ENCODE results near the gene GNB5. TPM values are rescaled to one million over a fixed set of nuclear protein-coding genes. Genes with fewer than 3 reads are reported as not detected.
A peak's percentile ranks its signal among the peaks of the same experiment; 100 is the strongest.

Gene GNB5
- total RNA-seq, 2 donors from 2014 or later = 19.1 to 20.7 TPM

- 81 to 88% methylated on average over 3 to 9 of the region's 9 CpGs for WGBS, 2 experiments (ENCODE audit: insufficient coverage in 1 of 2, insufficient read length in 1 of 2)
- no peak overlapping the region for H3K4me3 ChIP-seq (ENCODE audit: low read length)
- peaks cover 4% of the 10 kb centered on the region for H3K9me3 ChIP-seq (ENCODE audit: control insufficient read depth, low read length)
- no peaks in the 10 kb centered on the region for H3K27me3 ChIP-seq (ENCODE audit: control insufficient read depth, insufficient read depth, low read length, poor library complexity, severe bottlenecking)
- no peak overlapping the region for H3K9ac ChIP-seq (ENCODE audit: extremely low read depth, low read length, poor library complexity, severe bottlenecking)
- no peak overlapping the region for H3K4me3 Mint-ChIP-seq
- peaks cover 17% of the 10 kb centered on the region for H3K4me1 Mint-ChIP-seq
- no peak for TF ChIP-seq CTCF (conservative IDR thresholded peaks at IDR 0.05)
- H3K27ac Mint-ChIP-seq = no peak overlapping the region
- peak; percentile 62 for DNase-seq
- peaks cover 22% of the 10 kb centered on the region for H3K36me3 Mint-ChIP-seq (ENCODE audit: low read depth)
- no peaks in the 10 kb centered on the region for H3K27me3 Mint-ChIP-seq (ENCODE audit: insufficient read depth)
- H3K4me1 ChIP-seq (ENCODE audit: control insufficient read depth, insufficient read depth, low read length) = peaks cover 8% of the 10 kb centered on the region
- H3K9me3 Mint-ChIP-seq = peaks cover 8% of the 10 kb centered on the region
- H3K36me3 ChIP-seq (ENCODE audit: control insufficient read depth, insufficient read depth, low read length) = peaks cover 3% of the 10 kb centered on the region
- no peak overlapping the region for H3K27ac ChIP-seq (ENCODE audit: low read depth, low read length)
These were observed 41.0 kb downstream of the GNB5 start for GRCh38 chr15:52150043-52150825.

- peaks cover 13% of the 10 kb centered on the region for H3K9me3 Mint-ChIP-seq
- peak; percentile 27 for DNase-seq
These were observed 42.8 kb downstream of the GNB5 start for GRCh38 chr15:52148403-52148802.

GRCh38 chr15:52146776-52147175, 44.4 kb downstream of the GNB5 start:
- 75 to 100% methylated on average over 1 to 3 of the region's 3 CpGs for WGBS, 2 experiments (ENCODE audit: insufficient coverage in 1 of 2, insufficient read length in 1 of 2)
- no peak overlapping the region for H3K27ac Mint-ChIP-seq
- Histone ChIP-seq H3K4me1 (ENCODE audit: control insufficient read depth, insufficient read depth, low read length) (peaks cover 8% of the 10 kb centered on the region), H3K9ac (ENCODE audit: extremely low read depth, low read length, poor library complexity, severe bottlenecking) (no peak overlapping the region), H3K4me3 (ENCODE audit: low read length) (no peak overlapping the region), H3K36me3 (ENCODE audit: control insufficient read depth, insufficient read depth, low read length) (peaks cover 5% of the 10 kb centered on the region), H3K9me3 (ENCODE audit: control insufficient read depth, low read length) (peaks cover 8% of the 10 kb centered on the region), H3K27ac (ENCODE audit: low read depth, low read length) (no peak overlapping the region), H3K27me3 (ENCODE audit: control insufficient read depth, insufficient read depth, low read length, poor library complexity, severe bottlenecking) (no peaks in the 10 kb centered on the region)
- H3K27me3 Mint-ChIP-seq (ENCODE audit: insufficient read depth) = no peaks in the 10 kb centered on the region
- no peak for TF ChIP-seq CTCF (conservative IDR thresholded peaks at IDR 0.05)
- H3K36me3 Mint-ChIP-seq (ENCODE audit: low read depth) = peaks cover 27% of the 10 kb centered on the region
- no peak overlapping the region for H3K4me3 Mint-ChIP-seq
- peaks cover 17% of the 10 kb centered on the region for H3K4me1 Mint-ChIP-seq
- no peak for DNase-seq
- peaks cover 13% of the 10 kb centered on the region for H3K9me3 Mint-ChIP-seq

More at GRCh38 chr15:52148403-52148802, 42.8 kb downstream of the GNB5 start:
- H3K27me3 ChIP-seq (ENCODE audit: control insufficient read depth, insufficient read depth, low read length, poor library complexity, severe bottlenecking) = no peaks in the 10 kb centered on the region
- H3K4me3 ChIP-seq (ENCODE audit: low read length) = no peak overlapping the region
- Mint-ChIP-seq H3K27ac (no peak overlapping the region), H3K4me1 (peaks cover 17% of the 10 kb centered on the region), H3K4me3 (no peak overlapping the region), H3K27me3 (ENCODE audit: insufficient read depth) (no peaks in the 10 kb centered on the region), H3K36me3 (ENCODE audit: low read depth) (peaks cover 34% of the 10 kb centered on the region)
- peaks cover 8% of the 10 kb centered on the region for H3K9me3 ChIP-seq (ENCODE audit: control insufficient read depth, low read length)
- H3K36me3 ChIP-seq (ENCODE audit: control insufficient read depth, insufficient read depth, low read length) = peaks cover 8% of the 10 kb centered on the region
- H3K9ac ChIP-seq (ENCODE audit: extremely low read depth, low read length, poor library complexity, severe bottlenecking) = no peak overlapping the region
- 95 to 100% methylated on average over 3 to 5 of the region's 5 CpGs for WGBS, 2 experiments (ENCODE audit: insufficient coverage in 1 of 2, insufficient read length in 1 of 2)
- H3K27ac ChIP-seq (ENCODE audit: low read depth, low read length) = no peak overlapping the region
- TF ChIP-seq CTCF (conservative IDR thresholded peaks at IDR 0.05) = no peak
- peaks cover 8% of the 10 kb centered on the region for H3K4me1 ChIP-seq (ENCODE audit: control insufficient read depth, insufficient read depth, low read length)
